Astrocyte of the spinal cord (primary cell): ENCODE results near the gene DSCAML1.

Experiments
- DNase-seq: peaks from one replicate; pipeline ENCODE4 v3.0.0; 2011; ENCODE audit warnings: low read depth, low spot score
- H3K4me3 ChIP-seq: 2 replicates; pipeline ENCODE4 v1.5.1; 2011; ENCODE audit warnings: low read depth, mild to moderate bottlenecking, low read length, moderate library complexity
- CTCF ChIP-seq: IDR thresholded peaks from 2 replicates; pipeline ENCODE4 v1.5.1; 2012; ENCODE audit warnings: low read depth, mild to moderate bottlenecking, low read length, inconsistent platforms
- in situ Hi-C: cut with HindIII; loops from 2 replicates; pipeline ENCODE4 v1.10.0; 2017; ENCODE audit warnings: low sequenced_read_pairs

Gene DSCAML1

GRCh38 chr11:117658809-117659208 is 138.2 kb downstream of the DSCAML1 start:
- in situ Hi-C loops, result no loop called here
- DNase-seq, result no peak

GRCh38 chr11:117657794-117658193 is 139.2 kb downstream of the DSCAML1 start:
- no peak for TF ChIP-seq CTCF
- in situ Hi-C loops, result no loop called here
- H3K4me3 ChIP-seq, result no peak overlapping the region
- no peak for DNase-seq

More at GRCh38 chr11:117658809-117659208, 138.2 kb downstream of the DSCAML1 start:
- no peak for TF ChIP-seq CTCF
- no peak overlapping the region for H3K4me3 ChIP-seq

- no peak for TF ChIP-seq CTCF
- in situ Hi-C loops, result no loop called here
These were observed 142.4 kb downstream of the DSCAML1 start for GRCh38 chr11:117654281-117655255.

GRCh38 chr11:117652521-117652920 is 144.5 kb downstream of the DSCAML1 start:
- no peak for TF ChIP-seq CTCF
- in situ Hi-C loops, result no loop called here
- no peak for DNase-seq
- no peak overlapping the region for H3K4me3 ChIP-seq

More at GRCh38 chr11:117654281-117655255, 142.4 kb downstream of the DSCAML1 start:
- no peak overlapping the region for H3K4me3 ChIP-seq
- no peak for DNase-seq

GRCh38 chr11:117649296-117650055 is 147.5 kb downstream of the DSCAML1 start:
- no peak overlapping the region for H3K4me3 ChIP-seq
- in situ Hi-C loops, result no loop called here
- no peak for TF ChIP-seq CTCF
- no peak for DNase-seq

- TF ChIP-seq CTCF, result no peak
- H3K4me3 ChIP-seq, result no peak overlapping the region
- in situ Hi-C loops, result no loop called here
- no peak for DNase-seq
These were observed 149.1 kb downstream of the DSCAML1 start for GRCh38 chr11:117647872-117648271.
